Esophagus squamous epithelium (tissue), 4 donors: ENCODE measurements around the gene PXYLP1.

Experiments
- CTCF ChIP-seq, 6 experiments: fragments of 450-650 bp in 4 of 6; fragments of 200-600 bp in 2 of 6; sonication (generic) in 2 of 6; IDR thresholded peaks; one replicate each; pipeline ENCODE4 v1.5.1; 2016 to 2019; ENCODE audit warnings: antibody characterized with exemption in 6 of 6, mild to moderate bottlenecking in 4 of 6, moderate library complexity in 4 of 6
- POLR2A ChIP-seq, 4 donors: fragments of 450-650 bp; IDR thresholded peaks; one replicate each; pipeline ENCODE4 v1.6.1; 2017; ENCODE audit warnings: antibody characterized with exemption in 4 of 4, mild to moderate bottlenecking in 4 of 4, moderate library complexity in 3 of 4

GRCh38 chr3:141326123-141326522 lies 94.5 kb downstream of the PXYLP1 start:
- TF ChIP-seq POLR2A (IDR thresholded peaks at IDR 0.05) = no peak
- no peak for TF ChIP-seq CTCF (IDR thresholded peaks at IDR 0.05)
